GM21723 (cell line): ENCODE measurements around the gene SEMA3C.

Source experiments
- ATAC-seq: cut with Tn5 transposase; IDR thresholded peaks from one replicate; pipeline ENCODE4 v1.9.1; 2021; ENCODE audit warnings: mild to moderate bottlenecking, moderate library complexity; ENCODE audit not compliant: unreplicated experiment

The SEMA3C gene

DNA sequence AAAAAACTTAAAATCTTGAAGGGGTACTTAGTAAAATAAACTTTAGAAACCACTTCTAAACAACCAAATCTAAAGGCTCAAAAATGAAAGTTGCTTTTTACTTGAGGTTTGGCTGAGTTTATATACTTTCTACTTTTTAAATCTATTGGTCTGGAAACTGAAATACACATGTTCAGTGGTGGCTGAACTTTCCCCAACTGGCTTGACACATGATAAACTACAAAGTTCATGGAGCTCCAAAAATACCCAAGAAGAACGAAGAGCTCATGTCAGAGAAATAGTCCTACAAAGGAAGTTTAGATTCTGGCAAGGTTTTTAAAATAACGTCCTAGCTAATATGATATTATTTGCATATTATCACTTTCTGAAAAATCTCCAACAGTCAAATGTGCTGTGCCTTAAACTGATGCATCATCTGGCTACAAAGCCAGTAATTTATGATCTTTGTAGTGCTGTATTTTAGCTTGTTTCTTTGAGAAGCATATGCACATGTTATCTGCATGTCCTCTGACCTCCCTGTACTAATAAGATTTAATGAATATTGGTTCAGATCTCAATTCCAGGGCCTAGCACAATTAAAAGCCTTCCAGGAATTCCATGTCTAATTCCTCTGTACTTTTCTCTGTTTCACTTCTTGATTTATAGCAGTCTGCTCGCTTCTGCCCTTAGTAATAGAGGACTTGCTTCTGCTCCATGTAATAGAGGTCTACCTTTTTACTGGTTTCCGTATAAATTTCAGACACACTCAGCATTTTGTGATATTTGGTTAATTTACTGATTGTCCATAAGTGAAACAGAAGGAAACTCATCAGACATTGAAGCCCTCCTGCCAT lies 28.2 kb downstream of the SEMA3C start:
- no peak for ATAC-seq

DNA sequence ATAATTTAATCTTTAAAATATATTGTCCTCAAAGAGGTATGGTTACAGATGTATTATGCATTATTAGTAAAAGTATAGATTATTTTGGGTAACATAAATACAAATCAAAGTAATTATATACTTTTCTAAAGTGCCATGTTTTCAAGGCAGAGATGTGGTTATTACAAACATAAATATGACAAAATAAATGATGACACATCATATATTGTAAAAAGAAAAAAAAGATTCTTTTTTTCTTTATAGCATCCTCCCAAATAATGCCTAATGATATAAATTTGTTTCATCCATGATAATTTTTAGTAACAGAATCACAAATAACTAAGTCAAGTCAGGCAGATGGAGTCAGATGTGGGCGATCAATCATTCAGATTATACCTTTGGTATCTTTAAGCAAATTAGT lies 29.3 kb downstream of the SEMA3C start:
- ATAC-seq = no peak

DNA sequence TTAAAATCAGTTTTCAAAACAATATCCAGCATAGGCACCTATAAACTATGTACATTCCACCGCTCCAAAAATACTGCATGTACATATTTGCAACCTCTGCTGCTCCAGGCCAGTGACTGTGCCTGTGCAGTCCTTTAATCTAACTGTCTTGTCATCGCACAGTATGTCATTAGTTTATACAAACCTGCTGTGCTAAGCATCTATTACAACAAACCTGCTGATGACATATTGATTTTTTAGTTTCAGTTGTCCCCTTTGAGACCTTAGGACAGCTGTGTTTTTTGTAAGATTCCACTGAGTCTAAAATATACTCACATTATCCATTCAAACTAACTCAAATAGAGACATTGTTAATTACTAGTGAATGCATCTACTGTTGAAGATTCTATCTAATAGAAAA lies 33.1 kb downstream of the SEMA3C start:
- ATAC-seq = no peak

DNA sequence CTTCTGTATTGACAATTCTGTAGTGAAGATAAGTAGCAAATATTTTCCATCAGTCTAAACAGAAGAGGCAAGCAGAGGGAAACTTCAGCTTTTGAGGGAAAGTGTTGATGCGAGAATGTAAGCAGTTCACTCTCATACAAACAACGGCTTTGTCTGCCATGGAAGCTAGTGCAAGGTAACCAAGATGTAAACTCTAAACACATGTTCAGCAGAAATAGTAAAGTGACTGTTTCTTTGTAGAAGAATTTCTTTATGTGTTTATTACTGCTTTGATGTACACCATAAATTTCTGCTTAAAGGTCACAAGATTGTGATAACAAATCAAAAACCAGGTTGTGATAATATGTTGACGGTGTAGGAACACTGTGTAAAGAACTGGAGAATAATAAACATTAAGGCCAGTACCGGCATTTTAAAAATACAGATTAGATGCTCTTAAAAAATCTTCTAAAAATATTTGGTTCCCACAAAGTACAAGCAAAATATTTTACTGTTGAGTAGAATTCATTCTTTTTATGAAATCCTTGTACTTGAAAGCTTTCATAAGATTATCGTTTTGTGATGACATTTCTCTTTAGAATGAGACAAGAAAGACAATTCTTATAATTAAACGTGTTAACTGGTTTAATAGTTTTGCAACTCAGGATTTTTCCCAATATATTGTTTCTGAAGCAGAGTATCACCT lies 34.2 kb downstream of the SEMA3C start:
- no peak for ATAC-seq

DNA sequence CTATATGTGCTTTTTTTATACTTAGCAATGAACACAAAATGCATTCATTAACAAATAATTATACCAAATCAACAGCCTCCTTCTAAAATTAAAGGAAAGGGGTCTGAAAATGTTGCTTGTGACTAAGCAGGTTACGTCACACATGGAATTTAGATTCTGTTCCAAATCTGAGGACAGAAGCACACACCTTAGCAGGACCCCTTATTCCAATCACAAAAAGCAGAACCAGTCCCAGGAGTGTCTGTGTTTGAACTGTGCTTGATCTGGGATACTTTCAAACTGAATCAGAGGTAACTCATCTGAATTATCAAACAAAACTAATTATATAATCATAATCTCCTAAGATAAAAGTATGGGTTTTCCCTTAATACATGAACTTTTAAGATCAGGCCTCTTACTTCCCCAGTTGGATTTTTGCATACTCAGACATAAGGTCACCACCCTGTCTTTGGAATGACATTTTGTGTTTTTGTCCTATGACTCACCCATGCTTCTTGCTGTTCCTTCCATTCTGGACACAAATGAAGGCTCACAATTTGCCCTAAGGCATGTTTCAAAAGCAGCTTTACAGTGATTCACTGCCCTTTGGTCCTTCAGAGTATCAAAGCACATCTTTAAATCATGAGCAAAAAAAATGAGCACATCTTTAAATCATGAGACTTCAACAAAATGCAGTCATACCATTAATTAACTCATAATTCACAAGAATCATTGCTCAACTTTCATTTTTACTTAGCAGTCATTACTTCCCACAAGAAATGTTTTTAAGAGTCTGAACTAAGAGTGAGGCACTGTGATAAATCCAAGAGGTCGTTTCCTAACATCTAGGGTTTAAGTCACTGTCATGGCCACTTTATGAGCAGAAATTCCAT lies 35.5 kb downstream of the SEMA3C start:
- no peak for ATAC-seq

DNA sequence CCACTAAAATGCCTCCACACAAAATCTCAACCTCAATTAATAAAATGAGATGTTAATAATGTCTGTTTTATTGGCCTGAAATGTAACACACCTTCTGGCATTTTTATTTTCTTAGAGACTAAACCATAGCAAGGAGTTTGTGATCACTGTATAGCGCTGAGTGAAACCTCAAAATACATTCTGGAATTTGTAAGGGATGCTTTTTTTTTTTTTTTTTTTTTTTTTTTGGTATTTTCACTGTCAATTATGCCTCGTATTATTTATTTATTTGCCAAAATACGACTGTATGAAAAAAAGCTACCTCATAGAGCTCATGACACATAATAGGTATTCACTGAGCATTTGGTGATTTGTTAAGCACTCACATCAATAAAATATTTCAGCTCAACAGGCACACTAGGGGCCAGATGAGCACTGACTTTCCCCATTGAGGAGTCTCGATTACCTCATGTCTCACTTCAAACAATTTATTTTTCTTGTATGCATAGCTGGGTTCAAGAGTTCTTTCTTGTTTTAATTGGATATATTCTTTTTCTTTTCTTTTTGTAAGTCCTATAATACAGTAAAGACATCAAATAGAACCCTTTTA lies 36.5 kb downstream of the SEMA3C start:
- ATAC-seq = no peak

DNA sequence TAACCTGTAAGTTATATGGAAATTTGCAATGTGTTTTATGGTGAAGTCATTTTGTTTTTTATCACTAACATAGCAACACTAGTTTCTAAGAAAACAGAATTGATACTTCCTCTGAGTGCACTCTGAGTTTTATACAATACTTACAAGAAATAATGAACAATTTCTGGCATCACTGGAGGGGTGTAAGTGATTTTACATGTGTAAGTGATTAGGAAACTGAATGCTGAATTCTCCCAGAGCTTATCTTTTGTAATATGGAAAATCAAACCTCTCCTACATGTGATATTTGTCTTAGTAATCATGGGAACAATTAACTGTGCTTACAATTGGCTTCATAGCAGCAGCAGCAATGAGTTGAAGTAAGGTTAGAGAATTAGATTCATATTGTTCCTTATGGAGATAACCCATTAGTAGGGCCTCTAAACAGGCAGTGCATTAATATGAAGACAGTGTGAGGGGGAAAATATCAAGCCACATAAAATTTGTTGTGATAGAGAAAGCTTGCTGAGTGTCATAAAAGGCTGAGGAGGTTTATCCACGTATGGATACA lies 37.4 kb downstream of the SEMA3C start:
- no peak for ATAC-seq

DNA sequence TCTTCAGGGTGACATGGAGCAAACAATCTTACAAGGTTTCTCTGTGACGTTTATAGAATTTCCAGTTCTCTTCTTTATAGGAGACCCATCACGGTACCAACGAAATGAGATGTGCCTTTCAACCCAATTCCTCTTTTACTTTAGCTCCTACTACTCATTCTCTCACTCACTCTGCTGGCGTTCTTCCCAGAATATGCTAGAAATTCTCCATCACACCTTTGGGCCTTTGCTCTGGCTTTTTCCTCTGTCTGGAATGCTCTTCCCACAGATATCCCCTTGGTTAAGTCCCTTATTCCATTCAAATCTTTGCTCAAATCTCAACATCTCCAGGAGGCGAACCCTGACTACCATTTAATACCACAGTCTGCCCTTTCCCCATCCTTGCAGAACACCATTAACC lies 39.0 kb downstream of the SEMA3C start:
- no peak for ATAC-seq

DNA sequence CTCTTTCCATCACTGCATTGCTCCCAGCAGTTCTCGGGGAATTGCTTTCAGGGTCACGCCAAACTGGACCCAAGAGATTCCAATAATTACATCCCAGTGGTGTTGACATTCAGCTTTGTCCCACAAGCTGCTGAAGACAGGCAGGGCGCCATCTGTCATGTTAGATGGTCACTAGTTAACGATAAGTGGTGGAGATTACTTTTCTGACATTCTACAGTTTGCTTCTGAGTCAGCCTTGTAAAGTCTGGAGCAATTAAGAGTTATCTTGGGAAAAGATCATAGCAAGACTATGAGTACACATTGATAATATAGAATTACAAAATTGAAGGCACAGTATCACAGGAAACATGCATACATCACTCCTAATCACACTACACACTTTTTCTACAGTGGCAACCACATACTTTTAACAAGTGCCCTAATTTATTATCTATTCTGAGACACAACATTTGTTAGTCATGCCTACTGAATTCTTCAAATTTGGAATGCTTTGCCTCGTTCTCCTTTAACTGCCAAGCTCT lies 41.9 kb downstream of the SEMA3C start:
- no peak for ATAC-seq

DNA sequence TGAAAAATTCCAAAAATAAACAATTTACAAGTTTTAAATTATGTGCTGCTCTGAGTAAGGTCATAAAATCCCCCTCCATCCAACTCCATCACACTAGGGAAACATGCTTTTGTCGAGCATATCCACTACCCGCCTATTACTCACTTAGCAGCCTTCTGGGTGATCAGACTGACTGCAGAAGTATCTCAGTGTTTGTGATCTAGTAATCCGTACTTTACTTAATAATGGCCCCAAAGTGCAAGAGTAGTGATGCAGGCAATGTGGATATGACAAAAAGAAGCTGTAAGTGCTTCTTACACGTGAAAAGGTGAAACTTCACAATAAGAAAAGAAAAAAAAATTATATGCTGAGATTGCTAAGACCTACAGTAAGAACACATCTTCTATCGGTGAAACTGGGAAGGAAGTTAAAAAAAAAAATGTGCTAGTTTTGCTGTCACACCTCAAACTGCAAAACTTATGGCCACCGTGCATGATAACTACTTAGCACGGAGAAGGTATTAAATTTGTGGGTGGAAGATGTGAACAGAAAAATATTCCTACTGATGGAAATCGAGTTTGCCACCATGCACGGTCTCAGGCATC lies 43.2 kb downstream of the SEMA3C start:
- ATAC-seq = no peak

DNA sequence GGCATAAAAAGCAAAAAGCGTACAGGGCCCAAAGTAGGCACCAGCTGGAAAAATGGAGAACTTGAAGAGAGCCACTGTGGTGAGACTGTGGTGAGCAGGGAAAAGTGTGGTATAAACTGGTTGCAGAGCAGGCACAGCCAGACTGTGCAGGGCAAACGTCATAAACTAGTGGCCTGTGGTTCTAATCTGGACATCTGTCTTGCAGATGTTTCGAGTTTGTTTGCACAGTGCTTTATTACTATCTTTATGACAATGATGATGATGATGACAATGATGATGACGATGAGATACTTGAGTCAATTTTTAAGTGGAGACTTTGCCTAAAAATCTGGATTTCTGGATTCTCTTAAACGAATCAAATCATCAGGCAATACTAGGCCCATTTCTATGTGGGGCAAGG lies 45.7 kb downstream of the SEMA3C start:
- ATAC-seq = no peak

DNA sequence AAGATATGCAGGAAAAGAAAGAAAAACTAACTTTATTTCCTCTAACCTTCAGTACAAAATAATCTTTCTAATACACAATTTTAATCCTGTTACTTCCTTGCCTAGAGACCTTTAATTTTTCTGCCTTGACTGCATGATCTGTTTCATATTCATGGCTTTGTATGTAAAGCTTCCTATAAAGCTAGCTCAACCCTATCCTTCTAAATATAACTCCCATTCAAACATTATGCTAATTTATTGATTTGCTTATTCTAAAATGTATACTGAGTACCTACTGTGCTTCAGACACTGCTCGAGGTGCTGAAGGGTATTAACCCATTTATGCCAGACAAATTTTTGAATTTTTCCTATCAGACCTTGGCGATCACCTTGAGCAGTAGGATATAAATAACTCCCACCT lies 47.6 kb downstream of the SEMA3C start:
- no peak for ATAC-seq

DNA sequence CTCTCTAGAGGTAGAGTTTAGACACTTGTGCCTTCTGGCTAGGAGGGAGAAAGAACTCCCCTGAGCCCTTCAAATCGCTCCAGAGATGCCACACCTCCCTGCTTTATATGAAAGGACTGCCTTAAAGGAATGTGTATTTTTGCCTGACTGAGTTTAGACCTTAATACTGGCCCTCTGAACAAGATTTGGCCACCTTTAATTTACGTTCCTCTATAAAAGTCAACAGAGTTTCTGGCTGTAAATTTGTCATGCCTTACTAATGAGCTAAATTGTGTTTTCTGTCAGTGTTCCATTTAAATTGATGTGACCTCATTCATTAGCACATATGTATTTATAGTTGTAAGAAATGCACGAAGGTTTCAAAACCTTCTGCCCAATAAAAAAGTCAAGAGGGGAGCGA lies 48.0 kb downstream of the SEMA3C start:
- no peak for ATAC-seq

DNA sequence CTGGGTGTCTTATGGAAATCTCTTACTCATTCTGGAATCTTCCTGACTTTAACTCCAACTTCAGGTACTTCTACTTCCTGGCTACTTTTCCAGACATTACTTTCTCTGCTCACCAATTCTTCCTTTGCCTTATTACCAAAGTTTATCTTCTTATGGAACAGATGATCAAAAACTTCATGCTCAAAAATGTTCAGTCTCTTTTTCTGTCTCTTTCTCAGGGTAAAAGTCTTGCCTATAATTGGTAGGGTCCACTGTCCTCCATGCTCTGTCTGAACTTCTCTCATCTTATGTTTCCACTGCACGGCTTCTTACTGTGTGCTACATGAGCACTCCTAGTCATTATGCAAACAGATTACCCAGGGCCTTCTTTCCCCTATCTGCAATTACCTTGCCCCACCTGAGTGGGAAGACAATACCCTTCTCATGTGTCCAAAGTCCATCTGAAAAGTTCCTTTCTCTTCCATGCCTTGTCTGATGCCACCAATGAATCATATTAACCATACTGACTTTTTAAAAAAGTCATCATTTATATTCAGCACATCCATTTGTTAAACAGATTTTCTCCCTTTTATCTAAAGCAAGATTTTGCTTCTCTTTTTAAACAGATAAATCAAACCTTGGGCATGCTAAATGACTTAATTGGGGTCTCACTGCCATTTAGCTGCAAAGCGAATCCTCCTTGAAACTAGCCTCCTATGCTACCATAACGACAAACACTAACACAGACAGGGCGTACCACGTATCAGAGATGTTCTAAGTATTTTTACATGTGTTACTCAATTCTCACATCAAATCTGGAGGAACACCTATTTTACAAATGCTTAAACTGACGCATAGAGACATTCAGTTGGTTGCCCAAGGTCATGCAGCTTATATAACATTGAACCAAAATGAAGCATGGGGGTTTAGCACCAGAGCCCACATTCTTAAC lies 48.8 kb downstream of the SEMA3C start:
- ATAC-seq = no peak

DNA sequence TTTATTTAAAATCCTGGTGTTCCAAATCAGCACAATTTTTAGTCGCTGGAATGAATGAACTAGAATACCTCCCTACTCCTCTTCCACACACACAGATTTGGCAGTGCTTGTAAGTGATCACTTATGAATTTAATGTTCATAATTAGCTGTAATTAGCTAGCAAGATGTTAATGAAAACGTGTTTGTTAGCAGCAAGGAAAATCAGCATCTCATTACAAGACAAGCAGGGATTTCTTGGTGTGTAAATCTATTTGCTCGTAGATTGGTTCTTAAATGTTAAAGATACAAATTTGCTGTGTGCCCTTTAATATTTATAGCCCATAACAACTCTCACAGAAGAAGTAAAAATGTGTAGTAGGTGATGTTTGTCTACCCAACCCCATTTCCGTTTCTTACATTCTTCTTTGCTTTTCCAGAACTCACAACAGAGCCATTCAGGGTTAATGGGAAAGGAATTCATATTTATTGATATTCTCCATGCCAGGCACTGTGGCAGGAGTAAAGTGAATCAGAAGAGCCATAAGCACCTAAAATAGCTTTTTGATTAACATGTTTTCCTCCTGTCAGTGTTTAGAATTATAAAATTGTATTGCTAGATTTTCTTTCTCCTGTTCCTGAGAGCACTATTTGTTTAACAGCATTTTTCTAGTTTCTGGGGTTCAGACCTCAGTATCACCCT lies 49.6 kb downstream of the SEMA3C start:
- no peak for ATAC-seq

DNA sequence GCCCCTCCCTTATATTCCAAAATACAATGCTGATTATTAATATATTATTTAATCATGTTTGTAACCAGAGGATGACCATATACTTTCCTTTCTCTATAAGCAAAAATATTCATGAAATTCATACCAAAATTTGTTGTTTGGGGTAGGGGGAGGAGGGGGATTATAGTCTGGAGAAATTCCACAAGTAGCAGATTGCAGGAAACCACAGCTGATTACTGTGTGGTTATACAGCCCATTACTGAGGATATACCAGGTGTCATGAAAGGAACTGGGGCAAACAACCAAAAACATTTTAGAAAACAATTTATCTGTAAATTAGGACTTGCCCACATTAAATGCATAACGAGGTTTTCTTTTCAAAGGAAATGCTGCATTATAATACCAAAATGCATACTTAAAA lies 50.3 kb downstream of the SEMA3C start:
- ATAC-seq = no peak

DNA sequence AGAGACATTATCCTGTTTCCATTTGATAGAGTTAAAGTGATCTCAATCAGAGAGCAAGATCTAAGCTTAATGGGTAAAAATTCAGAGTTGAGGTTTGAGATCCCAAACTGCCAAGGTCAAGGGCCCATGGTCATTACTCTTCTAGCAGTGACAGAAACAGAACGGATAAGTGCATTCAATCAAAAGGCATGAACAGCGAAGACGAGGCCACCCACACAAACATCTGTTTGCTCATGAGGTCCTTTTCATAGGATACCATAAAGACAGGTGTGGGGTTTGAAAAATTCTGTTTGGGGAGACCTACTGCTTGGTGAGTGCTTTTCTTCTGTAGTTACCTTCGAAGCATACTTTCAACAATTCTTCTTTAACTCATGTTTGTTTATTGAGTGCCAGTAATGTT lies 58.3 kb downstream of the SEMA3C start:
- ATAC-seq = no peak

DNA sequence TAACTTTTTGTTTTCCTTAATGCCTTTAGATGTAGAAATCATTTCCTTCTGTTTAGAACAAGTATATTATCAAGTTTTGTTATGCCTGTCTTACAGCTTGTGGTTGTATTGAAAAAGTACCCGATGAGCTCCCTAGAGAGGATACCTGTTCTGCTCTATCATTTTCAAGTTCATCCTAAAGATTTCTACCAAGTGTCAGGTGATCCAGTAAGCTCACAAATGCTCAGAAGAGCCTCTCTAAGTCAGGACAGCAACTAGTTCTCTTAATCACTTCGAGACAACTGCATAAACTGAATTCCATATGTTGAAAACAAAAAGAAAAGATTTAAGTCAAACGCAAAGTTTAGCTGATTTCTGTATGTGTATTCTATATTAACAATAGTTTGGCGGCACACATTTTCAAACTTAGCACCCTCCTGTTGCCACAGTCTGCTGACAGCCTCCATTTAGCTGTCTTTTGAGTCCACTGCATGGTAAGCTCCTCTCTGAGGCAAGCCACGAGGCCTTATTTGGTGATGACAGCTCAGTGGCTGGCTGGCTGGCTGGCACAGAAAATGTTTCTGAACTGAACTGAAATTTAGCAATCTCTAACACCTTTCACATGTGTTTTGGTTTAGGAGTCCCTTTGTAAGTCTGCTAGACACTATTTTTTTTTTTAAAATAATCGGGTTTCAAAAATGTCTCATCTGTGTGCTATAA lies 59.4 kb downstream of the SEMA3C start:
- no peak for ATAC-seq
